GM12872 (cell line): Measurements from ENCODE around the gene TEDC2.
A peak's percentile ranks its signal among the peaks of the same experiment; 100 is the strongest.

Experiments
- CTCF ChIP-seq: IDR thresholded peaks from 3 replicates; pipeline ENCODE4 v1.5.1; 2011; ENCODE audit warnings: low read depth, mild to moderate bottlenecking, low read length, moderate library complexity; ENCODE audit not compliant: insufficient read depth

Gene TEDC2

DNA sequence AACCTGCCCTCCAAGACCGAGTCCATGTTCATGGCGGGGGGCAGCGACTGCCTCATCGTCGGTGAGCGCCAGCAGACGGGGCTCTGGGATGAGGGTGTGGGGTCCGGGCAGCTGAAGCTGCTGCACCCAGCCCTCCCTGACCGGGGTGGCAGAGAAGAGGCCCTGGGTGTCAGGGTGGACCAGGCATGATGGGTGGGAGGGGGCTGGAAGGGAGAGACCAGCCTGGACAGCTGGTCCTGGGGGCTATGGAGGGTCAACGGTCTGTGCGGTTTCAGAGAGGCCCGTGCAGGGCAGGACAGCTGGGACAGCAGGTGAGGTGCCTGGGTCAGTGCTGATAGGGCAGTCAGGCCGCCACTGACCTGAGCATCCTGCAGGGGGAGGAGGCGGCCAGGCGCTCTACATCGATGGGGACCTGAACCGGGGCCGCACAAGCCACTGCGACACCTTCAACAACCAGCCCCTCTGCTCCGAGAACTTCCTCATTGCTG lies 40.6 kb downstream of the TEDC2 start:
- TF ChIP-seq CTCF, result no peak

GRCh38 chr16:2500918-2501750 lies 41.2 kb downstream of the TEDC2 start:
- TF ChIP-seq CTCF, result peak; percentile 99

DNA sequence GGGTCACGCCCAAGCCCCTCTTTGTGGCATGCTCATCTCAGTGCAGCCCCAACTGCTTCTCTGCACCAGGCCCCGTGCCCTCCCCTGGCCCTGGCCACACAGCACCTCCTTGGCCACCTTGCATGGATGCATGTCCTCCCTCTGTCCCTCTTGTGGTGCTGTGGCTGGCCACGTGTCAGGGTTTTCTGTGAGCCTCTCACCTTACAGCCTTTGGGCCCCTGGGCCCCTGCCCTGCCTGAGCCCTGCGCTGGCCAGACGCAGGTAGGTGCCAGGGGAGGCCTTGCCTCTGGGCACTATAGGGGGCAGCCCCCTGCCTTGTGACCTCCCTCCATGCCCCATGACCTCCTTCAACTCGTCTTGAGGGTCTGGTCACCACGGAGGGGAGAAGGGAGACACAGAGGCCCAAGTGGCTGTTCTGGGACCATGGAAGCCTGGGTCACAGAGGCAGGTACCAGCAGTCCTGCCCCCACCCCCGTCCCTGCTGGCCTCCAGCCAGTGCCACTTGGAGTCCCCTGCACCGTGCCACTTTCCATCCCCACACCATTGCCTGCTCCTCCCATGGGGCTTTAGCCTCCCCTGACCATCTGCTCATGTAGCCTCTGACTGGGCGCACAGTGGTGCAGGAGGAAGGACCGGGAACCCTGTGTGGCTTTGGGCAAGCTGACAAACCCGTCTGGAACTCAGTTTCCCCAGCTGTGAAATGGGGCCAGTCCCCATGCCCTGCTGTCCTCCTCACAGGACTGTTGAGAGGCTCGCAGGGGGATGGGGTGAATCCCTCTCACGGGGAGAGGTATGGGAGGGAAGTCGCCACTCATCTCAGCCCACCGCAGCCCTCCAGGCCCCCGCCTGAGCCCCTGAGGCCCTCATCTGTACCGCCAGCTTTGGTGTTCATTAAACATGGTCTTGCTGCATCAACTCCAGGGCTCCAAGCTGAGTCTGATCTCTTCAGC lies 42.3 kb downstream of the TEDC2 start:
- TF ChIP-seq CTCF, result no peak

- TF ChIP-seq CTCF, result no peak
These were observed 45.8 kb downstream of the TEDC2 start for GRCh38 chr16:2505695-2506094.

GRCh38 chr16:2507052-2507659 lies 47.2 kb downstream of the TEDC2 start:
- TF ChIP-seq CTCF, result peak; percentile 48; the same call in 2 of the 3 replicates

DNA sequence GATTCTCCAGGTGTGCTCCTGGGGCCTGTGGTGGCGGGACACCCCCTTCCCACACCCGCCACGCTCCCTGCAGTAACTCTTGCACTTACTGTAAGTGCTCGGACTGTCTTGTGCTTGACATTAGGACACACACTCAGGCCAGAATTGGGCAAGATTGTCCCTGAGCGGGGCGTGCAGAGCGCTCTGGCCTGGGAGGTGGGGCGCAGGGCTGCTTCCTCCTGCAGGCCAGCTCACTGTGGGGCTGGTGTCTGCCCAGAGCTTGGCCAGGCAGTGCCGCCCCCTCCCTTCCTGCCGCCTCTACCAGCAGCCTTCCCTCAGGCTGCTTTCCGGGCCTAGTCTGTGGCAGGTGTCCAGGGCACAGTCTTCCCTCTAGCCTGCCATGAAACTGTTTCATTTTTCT lies 47.8 kb downstream of the TEDC2 start:
- TF ChIP-seq CTCF, result no peak

DNA sequence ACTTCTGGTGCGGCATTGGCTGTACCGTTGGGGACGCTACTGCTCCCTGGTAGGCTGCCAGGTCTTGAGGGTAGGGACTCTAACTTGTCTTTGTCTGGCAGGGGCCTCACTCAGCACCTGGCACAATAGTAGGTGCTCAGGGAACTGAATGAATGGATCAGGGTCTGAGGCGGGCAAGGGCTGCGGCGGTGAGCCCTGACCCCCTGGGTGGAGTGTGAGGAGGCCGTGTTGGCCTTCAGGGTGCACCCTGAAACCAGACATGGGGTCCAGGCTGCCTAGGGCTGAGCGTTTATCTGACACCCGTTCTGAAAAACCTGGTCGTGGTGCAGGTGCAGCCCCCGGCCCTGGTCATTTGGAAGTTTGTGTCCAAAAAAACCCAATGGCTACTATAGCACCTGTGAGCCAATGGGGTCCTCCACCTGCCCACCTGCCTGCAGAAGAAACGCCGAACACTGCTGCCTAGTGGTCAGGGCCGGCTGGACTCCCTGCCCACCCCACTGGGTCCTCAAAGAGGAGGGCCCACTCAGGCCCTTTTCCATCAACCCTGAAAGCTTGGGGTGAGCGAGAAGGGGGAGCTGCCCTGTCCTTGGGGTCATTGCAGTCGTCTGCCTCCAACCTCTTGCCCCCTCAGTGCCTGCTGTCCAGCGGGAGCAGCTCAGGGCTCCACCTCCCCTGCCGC lies 49.0 kb downstream of the TEDC2 start:
- TF ChIP-seq CTCF, result no peak
